PC-3 (cell line): ENCODE results near the gene AHCTF1.

Experiments
- CTCF ChIP-seq: fragments of 300-600 bp; sonication (generic); conservative IDR thresholded peaks from 2 replicates; pipeline ENCODE4 v1.5.1; 2017; ENCODE audit warnings: antibody characterized with exemption, low read depth, mild to moderate bottlenecking, low read length
- EZH2 ChIP-seq: fragments of 300-600 bp; sonication (generic); IDR thresholded peaks from one replicate; pipeline ENCODE4 v1.6.1; 2017; ENCODE audit warnings: antibody characterized with exemption, mild to moderate bottlenecking, low read length; ENCODE audit not compliant: unreplicated experiment
- EZH2phosphoT487 ChIP-seq: fragments of 300-600 bp; sonication (generic); IDR thresholded peaks from 2 replicates; pipeline ENCODE4 v1.6.1; 2018; ENCODE audit warnings: mild to moderate bottlenecking, antibody characterized with exemption, low read length, borderline replicate concordance

DNA sequence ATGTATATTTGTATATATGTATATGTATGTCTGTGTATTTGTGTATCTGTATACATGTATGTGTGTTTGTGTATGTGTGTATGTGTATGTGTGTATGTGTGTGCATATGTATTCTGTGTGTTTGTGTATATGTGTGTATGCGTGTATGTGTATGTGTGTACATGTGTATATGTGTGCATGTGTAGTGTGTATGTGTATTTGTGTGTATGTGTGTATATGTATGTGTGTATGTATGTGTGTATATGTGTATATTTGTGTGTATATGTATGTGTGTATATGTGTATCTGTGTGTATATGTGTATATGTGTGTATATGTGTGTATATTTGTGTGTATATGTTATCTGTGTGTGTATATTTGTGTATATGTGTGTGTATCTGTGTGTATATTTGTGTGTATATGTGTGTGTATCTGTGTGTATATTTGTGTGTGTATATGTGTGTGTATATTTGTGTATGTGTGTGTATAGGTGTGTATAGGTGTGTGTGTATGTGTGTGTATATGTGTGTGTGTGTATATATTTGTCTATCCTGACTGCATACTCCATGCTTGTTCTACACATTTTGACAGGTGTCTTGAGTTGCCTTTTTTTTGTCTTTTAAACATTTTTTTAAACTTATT lies 106.1 kb downstream of the AHCTF1 start:
- TF ChIP-seq CTCF (no peak), EZH2phosphoT487 (no peak), EZH2 (no peak)
